ENCODE results near the gene PHLPP2.

The PHLPP2 gene

GRCh38 chr16:71724320-71724751 lies at the start of gene PHLPP2:
Gene PHLPP2 (minus strand): TSS chr16:71724701. CDS start chr16:71714795, 9,906 bp downstream.
- DNase-seq (ENCODE audit: low read depth in 3 of 3): no peak

- no peak for DNase-seq (ENCODE audit: low read depth in 3 of 3)
Measured at GRCh38 chr16:71771571-71771970, 47.1 kb upstream of the PHLPP2 start.

GRCh38 chr16:71769222-71769621 lies 44.7 kb upstream of the PHLPP2 start:
- DNase-seq (ENCODE audit: low read depth in 3 of 3): no peak

- no peak for DNase-seq (ENCODE audit: low read depth in 3 of 3)
Measured at GRCh38 chr16:71767060-71767900, 42.8 kb upstream of the PHLPP2 start.

GRCh38 chr16:71762186-71762585 lies 37.7 kb upstream of the PHLPP2 start:
- DNase-seq (ENCODE audit: low read depth in 3 of 3): no peak

- no peak for DNase-seq (ENCODE audit: low read depth in 3 of 3)
Measured at GRCh38 chr16:71761097-71761496, 36.6 kb upstream of the PHLPP2 start.

- DNase-seq (ENCODE audit: low read depth in 3 of 3): no peak
Measured at GRCh38 chr16:71758293-71758760, 33.8 kb upstream of the PHLPP2 start.

GRCh38 chr16:71754652-71755051 lies 30.2 kb upstream of the PHLPP2 start:
- no peak for DNase-seq (ENCODE audit: low read depth in 3 of 3)

- DNase-seq (ENCODE audit: low read depth in 3 of 3): no peak
Measured at GRCh38 chr16:71754108-71754507, 29.6 kb upstream of the PHLPP2 start.

- DNase-seq (ENCODE audit: low read depth in 3 of 3): no peak
Measured at GRCh38 chr16:71748226-71748625, 23.7 kb upstream of the PHLPP2 start.

- peak in 1 of 3 donors; percentile 8 for DNase-seq (ENCODE audit: low read depth in 3 of 3)
Measured at GRCh38 chr16:71746442-71747046, 22.0 kb upstream of the PHLPP2 start.

GRCh38 chr16:71738855-71739254 lies 14.4 kb upstream of the PHLPP2 start:
- DNase-seq (ENCODE audit: low read depth in 3 of 3): no peak

GRCh38 chr16:71737501-71737900 lies 13.0 kb upstream of the PHLPP2 start:
- DNase-seq (ENCODE audit: low read depth in 3 of 3): no peak

- DNase-seq (ENCODE audit: low read depth in 3 of 3): no peak
Measured at GRCh38 chr16:71734511-71734910, 10.0 kb upstream of the PHLPP2 start.

- no peak for DNase-seq (ENCODE audit: low read depth in 3 of 3)
Measured at GRCh38 chr16:71732587-71732986, 8.1 kb upstream of the PHLPP2 start.

- no peak for DNase-seq (ENCODE audit: low read depth in 3 of 3)
Measured at GRCh38 chr16:71727551-71728324, 3.2 kb upstream of the PHLPP2 start.

GRCh38 chr16:71726476-71727315 lies 2.2 kb upstream of the PHLPP2 start:
- DNase-seq (ENCODE audit: low read depth in 3 of 3): no peak

- DNase-seq (ENCODE audit: low read depth in 3 of 3): peak; percentile 53 to 75 (median 59)
Measured at GRCh38 chr16:71723537-71724319, 773 bp downstream of the PHLPP2 start.

- DNase-seq (ENCODE audit: low read depth in 3 of 3): peak; percentile 36 to 51 (median 37)
Measured at GRCh38 chr16:71722801-71723536, 1.5 kb downstream of the PHLPP2 start.

Measured in stimulated activated CD4-positive, alpha-beta T cell treated with anti-CD3 and anti-CD28 coated beads, TNF-alpha, amount 100 ng/mL, for 48 hours (primary cell).